Naive thymus-derived CD4-positive, alpha-beta T cell (primary cell): ENCODE measurements around the gene HUS1. TPM values are rescaled to one million over a fixed set of nuclear protein-coding genes. Genes with fewer than 3 reads are reported as not detected.
A peak's percentile ranks its signal among the peaks of the same experiment; 100 is the strongest.

ENCODE experiments used
- ATAC-seq: fragments of 150-1000 bp; cut with Tn5 transposase; 2 replicates; pipeline ENCODE4 v1.10.0; 2021; ENCODE audit warnings: mild to moderate bottlenecking, moderate library complexity
- CTCF ChIA-PET: fragments of 350-600 bp; sonication (Branson Sonifier 250); formaldehyde crosslinking; loops from one replicate; lab custom pipeline; 2021; ENCODE audit warnings: antibody characterized with exemption; lab: Charles Lee
- POLR2A ChIA-PET: fragments of 350-600 bp; sonication (Branson Sonifier 250); formaldehyde crosslinking; loops from one replicate; lab custom pipeline; 2021; ENCODE audit warnings: antibody characterized with exemption, inconsistent platforms; lab: Charles Lee
- DNase-seq, 9 donors: peaks; one replicate each; pipeline versions ENCODE4 v3.0.0 to v3.0.0-alpha.2; 2020 to 2022; ENCODE audit warnings: mixed read lengths in 1 of 9
- H3K27ac ChIP-seq: one replicate; pipeline ENCODE4 v1.7.0; 2013; ENCODE audit warnings: mild to moderate bottlenecking, low read depth, low read length, moderate library complexity
- H3K27me3 ChIP-seq, 2 donors: one replicate each; pipeline ENCODE4 v1.7.0; 2013; ENCODE audit warnings: low read length in 2 of 2, mild to moderate bottlenecking in 2 of 2, moderate library complexity in 2 of 2; ENCODE audit not compliant: control insufficient read depth in 2 of 2, insufficient read depth in 2 of 2
- H3K36me3 ChIP-seq, 3 experiments: 1 replicate in 2 of 3; 2 replicates in 1 of 3; pipeline ENCODE4 v1.7.0; 2013; ENCODE audit warnings: low read length in 3 of 3, mild to moderate bottlenecking in 3 of 3, moderate library complexity in 1 of 3; ENCODE audit not compliant: insufficient read depth in 3 of 3, control insufficient read depth in 2 of 3
- H3K4me1 ChIP-seq, 2 donors: one replicate each; pipeline ENCODE4 v1.7.0; 2013; ENCODE audit warnings: low read length in 2 of 2, mild to moderate bottlenecking in 2 of 2, moderate library complexity in 1 of 2; ENCODE audit not compliant: control insufficient read depth in 2 of 2, insufficient read depth in 2 of 2
- H3K4me3 ChIP-seq: 2 replicates; pipeline ENCODE4 v1.7.0; 2013; ENCODE audit warnings: mild to moderate bottlenecking, low read length
- H3K9me3 ChIP-seq, 3 experiments: 1 replicate in 2 of 3; 2 replicates in 1 of 3; pipeline ENCODE4 v1.7.0; 2013; ENCODE audit warnings: low read length in 3 of 3; ENCODE audit not compliant: control insufficient read depth in 2 of 3
- H3K27ac Mint-ChIP-seq, 9 donors: one replicate each; pipeline ENCODE4 v1.8.0; 2020 to 2022; ENCODE audit warnings: mixed read lengths in 9 of 9, mild to moderate bottlenecking in 8 of 9, moderate library complexity in 5 of 9, inconsistent platforms in 2 of 9
- H3K27me3 Mint-ChIP-seq, 5 donors: one replicate each; pipeline ENCODE4 v1.8.0; 2021 to 2022; ENCODE audit warnings: mixed read lengths in 5 of 5, mild to moderate bottlenecking in 1 of 5
- H3K36me3 Mint-ChIP-seq, 5 donors: one replicate each; pipeline ENCODE4 v1.8.0; 2020 to 2022; ENCODE audit warnings: mixed read lengths in 5 of 5, mild to moderate bottlenecking in 3 of 5, inconsistent platforms in 1 of 5
- H3K4me1 Mint-ChIP-seq, 7 donors: one replicate each; pipeline ENCODE4 v1.8.0; 2020 to 2022; ENCODE audit warnings: mixed read lengths in 7 of 7, mild to moderate bottlenecking in 3 of 7, inconsistent platforms in 1 of 7
- H3K4me3 Mint-ChIP-seq, 10 donors: one replicate each; pipeline ENCODE4 v1.8.0; 2020 to 2022; ENCODE audit warnings: mild to moderate bottlenecking in 10 of 10, mixed read lengths in 10 of 10, moderate library complexity in 6 of 10, inconsistent platforms in 2 of 10
- H3K9me3 Mint-ChIP-seq, 11 donors: one replicate each; pipeline ENCODE4 v1.8.0; 2020 to 2022; ENCODE audit warnings: mixed read lengths in 11 of 11, mild to moderate bottlenecking in 4 of 11, inconsistent platforms in 1 of 11, moderate library complexity in 1 of 11
- intact Hi-C, 2 donors: fragments of 100-400 bp; cut with micrococcal nuclease; formaldehyde crosslinking; loops; one replicate each; pipeline ENCODE4 v1.15.1; 2023
- polyA plus RNA-seq, 2 donors: library from polyadenylated mRNA; unstranded; fragments of 300-500 nt; fragmentation: Illumina TruSeq; gene quantifications; one replicate each; pipeline ENCODE4 v1.2.3, GENCODE V29; 2021
- total RNA-seq, 6 experiments: library from RNA in 5 of 6; stranded (reverse) in 5 of 6; gene quantifications; 1 replicate in 5 of 6; 2 replicates in 1 of 6; pipeline ENCODE4 v1.2.3 and lab custom pipeline; 2021 to 2026

HUS1 gene
- total and polyA plus RNA-seq, 7 experiments from 2014 or later = 36.1 to 84.0 (median 67.6) TPM

GRCh38 chr7:47978790-47979144 lies 648 bp downstream of the HUS1 start:
- peak overlapping the region; percentile 94 for H3K27ac ChIP-seq
- peaks cover 10 to 13% of the 10 kb centered on the region in 2 donors for H3K4me1 ChIP-seq
- H3K27me3 ChIP-seq = no peaks in the 10 kb centered on the region
- CTCF ChIA-PET = interaction anchor here (1.3 kb wide), 1 partner anchor 13 kb away, joined by 7 read pairs; no protein-coding TSS in a partner anchor
- Mint-ChIP-seq H3K27ac (peak overlapping the region; percentile 93 to 100 (median 99)), H3K4me3 (peak overlapping the region; percentile 81 to 99 (median 94)), H3K36me3 (peaks cover 9 to 30% (median 24%) of the 10 kb centered on the region in 5 donors), H3K9me3 (no peaks in the 10 kb centered on the region), H3K4me1 (peaks cover 16 to 41% (median 36%) of the 10 kb centered on the region in 7 donors), H3K27me3 (no peaks in the 10 kb centered on the region)
- POLR2A ChIA-PET = interaction anchor here (0.6 to 2.2 kb wide), 8 partner anchors 9 to 131 kb away, joined by 3 to 8 read pairs (median 4); partner anchors contain the start of gene UPP1
- no peaks in the 10 kb centered on the region for H3K9me3 ChIP-seq
- H3K36me3 ChIP-seq = peaks cover 24 to 37% (median 28%) of the 10 kb centered on the region in 3 experiments
- H3K4me3 ChIP-seq = peak overlapping the region; percentile 90
- intact Hi-C loops = loop anchor here (1.0 kb wide), 5 partner anchors 13 to 132 kb away; partner anchors contain the start of genes C7orf57 (in 2 of the 2) and UPP1 (in 2 of the 2)
- no peak for DNase-seq
- no peak for ATAC-seq

GRCh38 chr7:47973739-47974138 lies 5.7 kb downstream of the HUS1 start:
- POLR2A ChIA-PET = interaction anchor here (0.7 to 1.6 kb wide), 5 partner anchors 10 to 136 kb away, joined by 3 to 4 read pairs (median 3); no protein-coding TSS in a partner anchor
- no peaks in the 10 kb centered on the region for H3K27me3 Mint-ChIP-seq

GRCh38 chr7:47970761-47971160 lies 8.7 kb downstream of the HUS1 start:
- POLR2A ChIA-PET = no interaction called here
- DNase-seq (no peak), ATAC-seq (no peak)
- no peaks in the 10 kb centered on the region for H3K27me3 Mint-ChIP-seq
- H3K4me1 ChIP-seq = no peaks in the 10 kb centered on the region
- peaks cover 29 to 66% (median 41%) of the 10 kb centered on the region in 5 donors for H3K36me3 Mint-ChIP-seq
- H3K4me3 Mint-ChIP-seq = no peak overlapping the region
- H3K4me1 Mint-ChIP-seq = peaks cover 25 to 71% (median 44%) of the 10 kb centered on the region in 7 donors
- H3K9me3 Mint-ChIP-seq = peaks cover 0 to 2% (median 0%) of the 10 kb centered on the region in 11 donors
- no peaks in the 10 kb centered on the region for H3K9me3 ChIP-seq
- intact Hi-C loops = no loop called here
- H3K4me3 ChIP-seq = no peak overlapping the region
- peak overlapping the region in 4 of 9 donors; percentile 36 to 72 (median 54) for H3K27ac Mint-ChIP-seq
- no peaks in the 10 kb centered on the region for H3K27me3 ChIP-seq
- H3K36me3 ChIP-seq = peaks cover 38 to 74% (median 44%) of the 10 kb centered on the region in 3 experiments
- CTCF ChIA-PET = no interaction called here
- no peak overlapping the region for H3K27ac ChIP-seq

More at GRCh38 chr7:47973739-47974138, 5.7 kb downstream of the HUS1 start:
- H3K27me3 ChIP-seq = no peaks in the 10 kb centered on the region
- Mint-ChIP-seq H3K4me3 (no peak overlapping the region), H3K36me3 (peaks cover 20 to 62% (median 33%) of the 10 kb centered on the region in 5 donors), H3K4me1 (peaks cover 29 to 74% (median 54%) of the 10 kb centered on the region in 7 donors), H3K27ac (peak overlapping the region in 3 of 9 donors; percentile 41 to 62 (median 62)), H3K9me3 (no peaks in the 10 kb centered on the region)
- no peaks in the 10 kb centered on the region for H3K9me3 ChIP-seq
- intact Hi-C loops = no loop called here
- H3K4me1 ChIP-seq = peaks cover 7 to 12% of the 10 kb centered on the region in 2 donors
- CTCF ChIA-PET = no interaction called here
- DNase-seq (no peak), ATAC-seq (no peak)
- peaks cover 34 to 63% (median 40%) of the 10 kb centered on the region in 3 experiments for H3K36me3 ChIP-seq
- no peak overlapping the region for H3K4me3 ChIP-seq
- H3K27ac ChIP-seq = no peak overlapping the region

DNA sequence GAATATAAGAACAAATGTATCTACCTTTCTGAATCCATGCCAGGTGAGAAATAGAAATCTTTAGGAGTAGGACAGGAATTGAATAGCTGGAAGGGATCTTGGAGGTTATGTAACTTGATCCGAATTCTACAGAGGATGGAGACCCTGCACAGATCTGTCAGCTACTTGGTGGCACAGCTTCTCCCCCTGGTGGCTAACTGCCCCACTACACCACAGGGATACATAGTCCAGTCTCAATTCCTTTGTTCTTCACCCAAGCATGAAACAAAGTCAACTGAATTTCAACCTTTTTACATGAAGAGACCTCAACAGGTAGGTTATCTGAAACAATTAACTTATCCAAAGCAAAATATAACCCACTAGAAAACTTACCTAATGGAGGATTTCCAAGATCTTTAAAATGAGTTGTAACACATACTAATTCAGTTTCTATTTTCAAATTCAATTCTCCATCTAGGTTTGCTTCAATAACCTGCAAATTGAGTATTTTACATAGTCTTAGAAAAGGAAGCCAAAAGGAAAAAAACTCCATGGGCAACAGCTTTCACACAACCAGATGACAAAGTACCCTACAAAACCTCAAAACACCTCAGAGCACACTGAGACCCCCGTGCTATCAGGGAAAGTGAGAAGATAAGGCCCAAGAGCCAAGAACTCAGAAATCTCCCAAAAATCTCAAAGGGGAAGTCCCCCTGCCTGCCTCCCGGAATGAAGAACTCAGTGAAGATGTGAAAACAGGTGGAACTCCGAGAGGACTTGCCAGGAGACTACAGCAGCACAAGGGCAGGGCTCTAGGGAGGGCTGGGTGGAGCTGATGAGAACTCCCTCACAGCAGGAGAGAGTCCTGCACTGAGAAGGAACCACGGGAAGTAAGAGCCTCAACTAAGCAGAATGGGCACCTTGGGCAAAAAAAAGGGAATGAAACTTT lies 10.3 kb downstream of the HUS1 start:
- intact Hi-C loops = loop anchor here (1.0 kb wide), 2 partner anchors 24 to 141 kb away; no protein-coding TSS in a partner anchor
- Mint-ChIP-seq H3K36me3 (peaks cover 33 to 70% (median 38%) of the 10 kb centered on the region in 5 donors), H3K4me1 (peaks cover 24 to 65% (median 37%) of the 10 kb centered on the region in 7 donors), H3K27ac (peak overlapping the region in 6 of 9 donors; percentile 25 to 64 (median 50)), H3K27me3 (no peaks in the 10 kb centered on the region), H3K4me3 (no peak overlapping the region), H3K9me3 (peaks cover 0 to 2% (median 0%) of the 10 kb centered on the region in 11 donors)
- ATAC-seq = peak; percentile 67
- Histone ChIP-seq H3K36me3 (peaks cover 28 to 76% (median 38%) of the 10 kb centered on the region in 3 experiments), H3K9me3 (no peaks in the 10 kb centered on the region), H3K4me1 (no peaks in the 10 kb centered on the region), H3K4me3 (no peak overlapping the region), H3K27ac (no peak overlapping the region), H3K27me3 (no peaks in the 10 kb centered on the region)
- ChIA-PET CTCF (interaction anchor here (0.5 to 1.2 kb wide), 5 partner anchors 17 to 141 kb away, joined by 3 read pairs; no protein-coding TSS in a partner anchor), POLR2A (interaction anchor here (0.6 to 1.5 kb wide), 4 partner anchors 9 to 20 kb away, joined by 3 read pairs; no protein-coding TSS in a partner anchor)
- peak in 7 of 9 donors; percentile 34 to 49 (median 38) for DNase-seq

GRCh38 chr7:47967708-47968107 lies 11.7 kb downstream of the HUS1 start:
- Mint-ChIP-seq H3K36me3 (peaks cover 28 to 61% (median 37%) of the 10 kb centered on the region in 5 donors), H3K9me3 (peaks cover 0 to 2% (median 0%) of the 10 kb centered on the region in 11 donors), H3K4me3 (no peak overlapping the region), H3K27ac (no peak overlapping the region), H3K4me1 (peaks cover 21 to 51% (median 32%) of the 10 kb centered on the region in 7 donors), H3K27me3 (no peaks in the 10 kb centered on the region)
- Histone ChIP-seq H3K27ac (no peak overlapping the region), H3K4me1 (no peaks in the 10 kb centered on the region), H3K4me3 (no peak overlapping the region), H3K27me3 (no peaks in the 10 kb centered on the region), H3K36me3 (peaks cover 17 to 76% (median 37%) of the 10 kb centered on the region in 3 experiments), H3K9me3 (no peaks in the 10 kb centered on the region)
- POLR2A ChIA-PET = interaction anchor here (1.5 kb wide), 1 partner anchor 12 kb away, joined by 3 read pairs; no protein-coding TSS in a partner anchor
- DNase-seq (no peak), ATAC-seq (no peak)
- CTCF ChIA-PET = no interaction called here
- intact Hi-C loops = no loop called here

- DNase-seq = no peak
- ChIA-PET CTCF (no interaction called here), POLR2A (interaction anchor here (1.1 kb wide), 1 partner anchor 16 kb away, joined by 3 read pairs; no protein-coding TSS in a partner anchor)
- peaks cover 0 to 2% (median 0%) of the 10 kb centered on the region in 11 donors for H3K9me3 Mint-ChIP-seq
- H3K36me3 Mint-ChIP-seq = peaks cover 29 to 64% (median 38%) of the 10 kb centered on the region in 5 donors
- intact Hi-C loops = no loop called here
- Histone ChIP-seq H3K9me3 (no peaks in the 10 kb centered on the region), H3K4me3 (no peak overlapping the region), H3K27ac (no peak overlapping the region), H3K27me3 (no peaks in the 10 kb centered on the region), H3K4me1 (no peaks in the 10 kb centered on the region), H3K36me3 (peaks cover 17 to 79% (median 41%) of the 10 kb centered on the region in 3 experiments)
- H3K4me3 Mint-ChIP-seq = no peak overlapping the region
- peak overlapping the region in 2 of 9 donors; percentile 31 to 34 for H3K27ac Mint-ChIP-seq
- H3K4me1 Mint-ChIP-seq = peaks cover 21 to 45% (median 29%) of the 10 kb centered on the region in 7 donors
- no peaks in the 10 kb centered on the region for H3K27me3 Mint-ChIP-seq
- no peak for ATAC-seq
Measured at GRCh38 chr7:47967123-47967522, 12.3 kb downstream of the HUS1 start.
